ENCODE measurements around the gene SLC6A11. TPM values are rescaled to one million over a fixed set of nuclear protein-coding genes. Genes with fewer than 3 reads are reported as not detected.

SLC6A11 gene
- total RNA-seq, 2 experiments from 2014 or later: not detected

DNA sequence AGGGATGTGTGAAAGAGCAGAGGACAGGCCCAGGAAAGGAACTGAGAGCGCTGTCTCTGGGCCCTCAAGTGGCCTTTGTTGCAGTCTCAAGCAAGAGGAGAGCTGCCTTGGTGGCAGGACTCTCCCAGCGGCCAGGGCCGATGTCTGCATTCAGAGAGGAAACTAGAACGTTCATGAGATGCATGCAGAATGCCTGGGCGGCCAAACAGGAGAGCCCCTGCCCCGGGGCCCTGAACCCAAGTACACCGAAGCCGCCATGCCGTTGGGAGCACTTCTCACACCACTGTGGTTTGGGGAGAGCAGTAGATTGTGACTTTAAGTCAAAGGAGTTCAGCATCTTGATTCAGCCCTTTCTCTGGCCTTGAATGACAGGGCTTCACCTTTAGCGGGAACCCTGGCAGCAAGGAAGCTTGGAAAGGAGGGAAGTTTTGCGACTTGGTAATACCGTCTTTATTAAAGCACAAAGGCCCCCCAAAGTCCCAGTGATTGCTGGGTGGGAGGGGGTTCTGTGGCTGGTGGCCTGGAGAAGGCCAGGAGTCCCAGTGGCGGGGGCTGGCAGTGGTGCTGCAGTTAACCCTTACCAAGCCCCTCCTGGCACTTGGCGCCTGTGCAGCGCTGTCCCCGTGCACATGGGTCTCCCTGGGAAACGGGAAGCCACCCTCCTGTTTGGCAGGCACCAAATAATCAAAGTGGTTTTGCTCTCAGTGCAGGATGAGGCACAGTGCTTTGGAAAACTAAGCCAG lies 36.2 kb downstream of the SLC6A11 start:
- TF ChIP-seq, protein P1, sequence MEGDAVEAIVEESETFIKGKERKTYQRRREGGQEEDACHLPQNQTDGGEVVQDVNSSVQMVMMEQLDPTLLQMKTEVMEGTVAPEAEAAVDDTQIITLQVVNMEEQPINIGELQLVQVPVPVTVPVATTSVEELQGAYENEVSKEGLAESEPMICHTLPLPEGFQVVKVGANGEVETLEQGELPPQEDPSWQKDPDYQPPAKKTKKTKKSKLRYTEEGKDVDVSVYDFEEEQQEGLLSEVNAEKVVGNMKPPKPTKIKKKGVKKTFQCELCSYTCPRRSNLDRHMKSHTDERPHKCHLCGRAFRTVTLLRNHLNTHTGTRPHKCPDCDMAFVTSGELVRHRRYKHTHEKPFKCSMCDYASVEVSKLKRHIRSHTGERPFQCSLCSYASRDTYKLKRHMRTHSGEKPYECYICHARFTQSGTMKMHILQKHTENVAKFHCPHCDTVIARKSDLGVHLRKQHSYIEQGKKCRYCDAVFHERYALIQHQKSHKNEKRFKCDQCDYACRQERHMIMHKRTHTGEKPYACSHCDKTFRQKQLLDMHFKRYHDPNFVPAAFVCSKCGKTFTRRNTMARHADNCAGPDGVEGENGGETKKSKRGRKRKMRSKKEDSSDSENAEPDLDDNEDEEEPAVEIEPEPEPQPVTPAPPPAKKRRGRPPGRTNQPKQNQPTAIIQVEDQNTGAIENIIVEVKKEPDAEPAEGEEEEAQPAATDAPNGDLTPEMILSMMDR (IDR thresholded peaks at IDR 0.05): no peak
- Mint-ChIP-seq H3K36me3 (ENCODE audit: low read depth) (no peaks in the 10 kb centered on the region), H3K9me3 (no peaks in the 10 kb centered on the region), H3K4me1 (ENCODE audit: low read depth) (no peaks in the 10 kb centered on the region), H3K4me3 (no peak overlapping the region), H3K27me3 (peaks cover 5% of the 10 kb centered on the region), H3K27ac (no peak overlapping the region)
- ATAC-seq (ENCODE audit: poor library complexity): no peak
- no peak for DNase-seq
- Histone ChIP-seq H3K4me3 (ENCODE audit: low read length) (no peak overlapping the region), H3K27ac (ENCODE audit: low read depth in 1 of 2, low read length in 2 of 2) (no peak overlapping the region), H3K36me3 (ENCODE audit: insufficient read depth, low read length) (no peaks in the 10 kb centered on the region), H3K27me3 (ENCODE audit: control insufficient read depth in 1 of 2, insufficient read depth in 2 of 2, low read length in 2 of 2) (peaks cover 0 to 4% of the 10 kb centered on the region in 2 experiments), H3K4me1 (ENCODE audit: insufficient read depth, low read length) (no peaks in the 10 kb centered on the region), H3K9me3 (ENCODE audit: control insufficient read depth in 1 of 2, insufficient read depth in 1 of 2, low read length in 2 of 2) (no peaks in the 10 kb centered on the region)
- ChIA-PET CTCF (no interaction called here), POLR2A (no interaction called here)
- intact Hi-C loops (cut with DNase I, micrococcal nuclease): no loop called here

DNA sequence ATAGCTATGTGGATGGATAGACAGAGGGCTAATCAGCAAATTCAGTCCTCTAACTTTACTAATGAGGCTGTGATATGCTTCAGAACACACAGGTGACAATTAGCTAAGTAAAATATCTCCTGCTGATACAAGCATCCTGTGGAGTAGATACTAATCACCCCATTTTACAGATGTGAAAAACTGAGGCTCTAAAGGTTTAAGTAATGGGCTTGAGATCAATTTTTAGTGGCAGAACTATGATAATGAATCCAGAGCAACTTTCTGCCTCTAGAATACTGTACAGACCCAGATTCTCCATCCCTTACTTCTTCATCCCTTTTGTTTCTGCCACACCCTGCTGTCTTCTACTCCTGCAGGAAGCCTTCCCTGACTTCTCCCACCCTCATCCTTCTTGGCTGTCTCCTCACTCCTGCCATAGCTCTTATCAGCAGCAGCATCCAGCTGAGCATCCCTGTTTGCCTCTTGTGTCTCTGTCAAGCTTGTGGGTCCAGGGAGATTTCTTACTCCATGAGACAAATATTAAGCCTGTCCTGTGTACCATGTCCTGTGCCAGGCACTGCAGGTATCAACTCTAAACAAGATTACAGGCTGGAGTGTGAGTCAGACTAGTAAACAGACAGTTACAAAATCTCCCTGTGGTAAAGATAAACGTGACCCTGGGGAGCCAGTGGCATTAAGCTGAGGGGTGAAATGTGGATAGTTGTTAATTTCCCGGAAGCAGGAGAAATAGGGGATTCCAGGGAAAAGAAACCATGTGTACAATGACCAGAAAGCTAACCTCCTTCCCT lies 39.2 kb downstream of the SLC6A11 start:
- Mint-ChIP-seq H3K27ac (no peak overlapping the region), H3K27me3 (peaks cover 25% of the 10 kb centered on the region), H3K9me3 (no peaks in the 10 kb centered on the region), H3K36me3 (ENCODE audit: low read depth) (no peaks in the 10 kb centered on the region), H3K4me3 (no peak overlapping the region), H3K4me1 (ENCODE audit: low read depth) (no peaks in the 10 kb centered on the region)
- H3K4me3 ChIP-seq (ENCODE audit: low read length): no peak overlapping the region
- TF ChIP-seq, protein P1 (IDR thresholded peaks at IDR 0.05): no peak
- no peaks in the 10 kb centered on the region for H3K9me3 ChIP-seq (ENCODE audit: control insufficient read depth in 1 of 2, insufficient read depth in 1 of 2, low read length in 2 of 2)
- no peak for ATAC-seq (ENCODE audit: poor library complexity)
- H3K27ac ChIP-seq (ENCODE audit: low read depth in 1 of 2, low read length in 2 of 2): no peak overlapping the region
- no peaks in the 10 kb centered on the region for H3K36me3 ChIP-seq (ENCODE audit: insufficient read depth, low read length)
- no peaks in the 10 kb centered on the region for H3K27me3 ChIP-seq (ENCODE audit: control insufficient read depth in 1 of 2, insufficient read depth in 2 of 2, low read length in 2 of 2)
- POLR2A ChIA-PET: no interaction called here
- CTCF ChIA-PET: no interaction called here
- H3K4me1 ChIP-seq (ENCODE audit: insufficient read depth, low read length): no peaks in the 10 kb centered on the region
- no peak for DNase-seq
- intact Hi-C loops (cut with DNase I, micrococcal nuclease): no loop called here

DNA sequence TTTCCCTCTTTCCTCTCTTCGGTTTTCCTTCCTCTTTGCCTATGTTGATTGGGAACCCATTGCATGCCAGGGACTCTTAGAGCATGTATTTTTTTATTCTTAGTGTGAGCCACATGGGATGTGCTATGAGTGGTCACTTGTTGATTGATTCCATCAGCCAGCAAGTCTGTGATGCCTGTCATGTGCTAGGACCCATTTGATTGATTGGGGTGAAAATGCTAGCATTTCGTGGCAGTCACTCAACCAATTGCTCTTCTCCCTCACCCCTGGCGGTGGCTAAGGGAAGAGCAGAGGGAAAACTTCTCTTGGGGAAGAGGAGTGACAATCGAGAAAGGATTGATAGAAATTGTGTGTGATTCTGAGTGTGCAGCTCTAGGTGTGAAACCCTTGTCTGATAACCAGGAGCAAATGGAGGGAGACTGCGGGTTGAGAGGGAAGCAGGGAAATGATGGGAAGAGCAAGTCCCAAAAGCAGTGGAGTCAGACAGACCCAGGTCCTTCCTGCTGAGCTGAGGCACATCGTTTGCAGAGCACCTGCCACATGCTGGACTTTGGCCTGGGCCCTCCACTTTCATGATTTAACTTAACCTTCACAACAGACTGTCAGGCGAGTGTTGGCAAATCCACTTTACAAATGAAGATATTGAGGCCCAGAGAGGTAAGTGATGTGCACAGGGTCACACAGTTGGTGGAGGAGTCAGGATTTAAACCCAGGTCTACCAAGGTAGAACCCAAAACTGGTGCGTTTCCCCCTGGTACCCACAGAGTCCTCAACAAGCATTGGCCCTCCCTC lies 40.0 kb downstream of the SLC6A11 start:
- Histone ChIP-seq H3K36me3 (ENCODE audit: insufficient read depth, low read length) (no peaks in the 10 kb centered on the region), H3K4me1 (ENCODE audit: insufficient read depth, low read length) (no peaks in the 10 kb centered on the region), H3K27me3 (ENCODE audit: control insufficient read depth in 1 of 2, insufficient read depth in 2 of 2, low read length in 2 of 2) (no peaks in the 10 kb centered on the region), H3K9me3 (ENCODE audit: control insufficient read depth in 1 of 2, insufficient read depth in 1 of 2, low read length in 2 of 2) (no peaks in the 10 kb centered on the region), H3K4me3 (ENCODE audit: low read length) (no peak overlapping the region), H3K27ac (ENCODE audit: low read depth in 1 of 2, low read length in 2 of 2) (no peak overlapping the region)
- H3K36me3 Mint-ChIP-seq (ENCODE audit: low read depth): no peaks in the 10 kb centered on the region
- no peaks in the 10 kb centered on the region for H3K9me3 Mint-ChIP-seq
- no peak overlapping the region for H3K27ac Mint-ChIP-seq
- TF ChIP-seq, protein P1 (IDR thresholded peaks at IDR 0.05): no peak
- ChIA-PET CTCF (no interaction called here), POLR2A (no interaction called here)
- DNase-seq (no peak), ATAC-seq (ENCODE audit: poor library complexity) (no peak)
- intact Hi-C loops (cut with DNase I, micrococcal nuclease): no loop called here
- H3K4me3 Mint-ChIP-seq: no peak overlapping the region
- peaks cover 32% of the 10 kb centered on the region for H3K27me3 Mint-ChIP-seq
- no peaks in the 10 kb centered on the region for H3K4me1 Mint-ChIP-seq (ENCODE audit: low read depth)

Data from CD4-positive, alpha-beta T cell (primary cell).